Measurements from ENCODE around the gene BNC2.

DNA sequence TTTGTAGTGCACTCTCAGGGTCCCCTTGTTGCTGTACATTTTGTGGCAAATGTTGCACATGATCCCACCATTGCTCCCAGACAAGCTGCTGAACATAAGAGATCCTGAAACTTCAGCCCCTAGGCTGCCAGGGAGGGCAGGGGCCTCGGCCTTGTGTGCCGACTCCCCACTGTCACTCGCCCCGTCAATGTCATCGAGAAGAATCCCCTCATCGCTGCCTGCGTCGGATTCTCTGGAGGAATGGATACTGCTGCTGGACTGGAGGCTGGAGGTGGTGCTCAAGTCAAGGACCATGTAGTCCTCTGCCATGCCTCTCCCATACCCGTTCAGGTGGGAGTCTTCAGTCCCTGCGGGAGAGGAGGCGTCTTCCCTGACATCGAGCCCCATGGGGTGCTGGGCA lies 451.3 kb downstream of the BNC2 start:
- TF ChIP-seq POLR2A (IDR thresholded peaks at IDR 0.05) (no peak), CTCF (IDR thresholded peaks at IDR 0.05) (no peak)
